HEK293T (cell line): Measurements from ENCODE around the gene AOC1.
A peak's percentile ranks its signal among the peaks of the same experiment; 100 is the strongest.

ENCODE experiments used
- ARNT ChIP-seq: fragments of 450-650 bp; IDR thresholded peaks from 2 replicates; pipeline ENCODE4 v1.6.1; 2017; ENCODE audit warnings: mild to moderate bottlenecking
- BHLHE40 ChIP-seq: fragments of 450-650 bp; IDR thresholded peaks from 2 replicates; pipeline ENCODE4 v1.6.1; 2016; ENCODE audit warnings: mild to moderate bottlenecking, moderate library complexity, borderline replicate concordance
- ELF4 ChIP-seq: fragments of 450-650 bp; IDR thresholded peaks from 2 replicates; pipeline ENCODE4 v1.6.1; 2017; ENCODE audit warnings: antibody characterized with exemption
- FOXK2 ChIP-seq: fragments of 450-650 bp; IDR thresholded peaks from 2 replicates; pipeline ENCODE4 v1.6.1; 2016; ENCODE audit warnings: mild to moderate bottlenecking
- FOXM1 ChIP-seq: fragments of 450-650 bp; IDR thresholded peaks from 2 replicates; pipeline ENCODE4 v1.6.1; 2017; ENCODE audit warnings: mild to moderate bottlenecking, borderline replicate concordance
- L3MBTL2 ChIP-seq: fragments of 450-650 bp; conservative IDR thresholded peaks from 2 replicates; pipeline ENCODE4 v1.6.1; 2016; ENCODE audit warnings: mild to moderate bottlenecking
- PKNOX1 ChIP-seq: fragments of 450-650 bp; IDR thresholded peaks from 2 replicates; pipeline ENCODE4 v1.6.1; 2016
- SUZ12 ChIP-seq: fragments of 450-650 bp; IDR thresholded peaks from 2 replicates; pipeline ENCODE4 v1.6.1; 2016; ENCODE audit warnings: mild to moderate bottlenecking

- no peak for TF ChIP-seq FOXM1
- no peak for TF ChIP-seq ARNT
- no peak for TF ChIP-seq ELF4
- TF ChIP-seq BHLHE40: no peak
- TF ChIP-seq FOXK2: no peak
- peak; percentile 94 for TF ChIP-seq PKNOX1
- TF ChIP-seq SUZ12: no peak
- no peak for TF ChIP-seq L3MBTL2
Observed at GRCh38 chr7:150824379-150825177, 27.7 kb upstream of the AOC1 start.
